LNCAP (cell line): Measurements from ENCODE around the gene ADAMTSL3.

ENCODE experiments used
- CTCF ChIP-seq: fragments of 450-650 bp; IDR thresholded peaks from 2 replicates; pipeline ENCODE4 v1.5.1; 2017; ENCODE audit warnings: mild to moderate bottlenecking

The ADAMTSL3 gene

GRCh38 chr15:83959477-83959876 lies 305.6 kb downstream of the ADAMTSL3 start:
- no peak for TF ChIP-seq CTCF

- TF ChIP-seq CTCF = no peak
Measured at GRCh38 chr15:83960192-83960829, 306.4 kb downstream of the ADAMTSL3 start.

GRCh38 chr15:83961311-83961710 lies 307.4 kb downstream of the ADAMTSL3 start:
- TF ChIP-seq CTCF = no peak

GRCh38 chr15:83970295-83970890 lies 316.5 kb downstream of the ADAMTSL3 start:
- TF ChIP-seq CTCF = no peak

- TF ChIP-seq CTCF = no peak
Measured at GRCh38 chr15:83971992-83972391, 318.1 kb downstream of the ADAMTSL3 start.

- TF ChIP-seq CTCF = peak; percentile 33; the same call in 1 of the 2 replicates
Measured at GRCh38 chr15:83973816-83974215, 319.9 kb downstream of the ADAMTSL3 start.

GRCh38 chr15:83977992-83978391 lies 324.1 kb downstream of the ADAMTSL3 start:
- no peak for TF ChIP-seq CTCF
